ENCODE measurements around the gene DDX10.
"Not testable (repeated sequence)": the region's sequence is repeated elsewhere in the genome, so short reads cannot be mapped to it uniquely, and the experiment has no call there.

Gene DDX10

DNA sequence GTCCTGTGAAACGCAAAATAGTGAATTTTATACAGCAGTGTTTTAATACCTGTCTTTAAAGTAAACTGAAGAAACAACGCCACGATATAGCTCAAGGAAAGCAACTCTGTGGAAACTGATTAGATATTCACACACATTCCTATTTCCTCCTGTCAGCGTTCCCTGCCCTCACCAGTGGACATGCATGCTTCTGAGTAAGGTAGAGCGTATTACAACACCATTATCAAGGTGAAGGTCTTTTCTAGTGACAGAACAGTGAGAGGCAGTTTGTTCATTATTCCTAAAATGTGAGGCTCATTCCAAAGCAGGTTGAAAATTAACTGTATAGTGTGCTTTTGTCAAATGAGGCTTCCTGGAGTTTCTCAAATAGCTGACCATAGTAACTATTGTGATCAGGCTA is 153.1 kb downstream of the DDX10 start:
- no peak for DNase-seq (ENCODE audit: low read depth in 1 of 2, low spot score in 1 of 2)

DNA sequence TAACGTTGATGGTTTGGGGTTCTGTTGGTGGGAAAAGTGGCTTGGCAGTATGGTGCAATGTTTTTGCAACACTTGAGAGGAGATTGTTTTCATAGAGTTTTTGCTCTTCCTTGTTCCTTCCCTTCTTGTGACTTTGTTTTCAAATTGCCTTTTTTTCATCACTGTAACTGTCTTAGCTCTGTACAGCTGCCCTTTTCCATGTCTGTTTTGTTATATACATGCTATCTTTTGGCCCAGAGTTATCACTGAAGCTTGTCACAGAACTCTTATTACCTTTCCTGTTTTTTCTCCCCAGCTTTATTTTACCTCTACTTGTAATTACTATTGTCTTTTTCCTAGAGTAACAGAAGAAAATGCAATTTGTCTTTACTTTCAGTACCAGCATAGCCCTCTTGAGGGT is 154.1 kb downstream of the DDX10 start:
- DNase-seq (ENCODE audit: low read depth in 1 of 2, low spot score in 1 of 2): no peak

DNA sequence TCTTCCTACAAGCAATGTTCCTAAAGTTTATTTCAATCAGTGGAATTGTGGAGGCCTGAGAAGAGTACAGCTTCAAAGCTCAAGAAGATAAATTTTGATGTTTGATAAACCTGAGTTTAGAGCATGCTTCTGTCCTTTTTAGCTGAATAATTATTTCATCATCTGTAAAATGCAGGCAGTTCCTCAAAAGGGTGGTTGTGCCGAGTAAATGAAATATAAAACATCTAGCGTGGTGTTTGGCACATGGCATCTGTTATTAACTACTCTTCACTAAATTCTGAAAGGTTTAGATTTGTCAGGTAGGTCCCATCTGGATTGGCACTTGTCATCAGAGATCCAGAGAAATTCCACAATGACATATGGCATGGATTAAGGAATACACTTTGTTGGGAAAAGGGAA is 155.1 kb downstream of the DDX10 start:
- DNase-seq (ENCODE audit: low read depth in 1 of 2, low spot score in 1 of 2): no peak

DNA sequence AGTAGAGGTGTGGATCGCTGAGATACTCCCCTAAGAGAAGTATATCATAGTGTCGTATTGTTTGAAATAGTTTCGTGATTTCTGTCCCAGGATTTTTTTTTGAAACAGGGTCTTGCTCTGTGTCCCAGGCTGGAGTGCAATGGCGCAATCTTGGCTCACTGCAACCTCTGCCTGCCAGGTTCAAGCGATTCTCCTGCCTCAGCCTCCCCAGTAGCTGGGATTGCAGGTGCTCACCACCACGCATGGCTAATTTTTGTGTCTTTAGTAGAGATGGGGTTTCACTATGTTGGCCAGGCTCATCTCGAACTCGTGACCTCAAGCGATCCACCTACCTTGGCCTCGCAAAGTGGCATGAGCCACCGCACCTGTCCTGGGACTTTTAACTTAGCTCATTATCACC is 159.1 kb downstream of the DDX10 start:
- not testable (repeated sequence) for DNase-seq (ENCODE audit: low read depth in 1 of 2, low spot score in 1 of 2)

DNA sequence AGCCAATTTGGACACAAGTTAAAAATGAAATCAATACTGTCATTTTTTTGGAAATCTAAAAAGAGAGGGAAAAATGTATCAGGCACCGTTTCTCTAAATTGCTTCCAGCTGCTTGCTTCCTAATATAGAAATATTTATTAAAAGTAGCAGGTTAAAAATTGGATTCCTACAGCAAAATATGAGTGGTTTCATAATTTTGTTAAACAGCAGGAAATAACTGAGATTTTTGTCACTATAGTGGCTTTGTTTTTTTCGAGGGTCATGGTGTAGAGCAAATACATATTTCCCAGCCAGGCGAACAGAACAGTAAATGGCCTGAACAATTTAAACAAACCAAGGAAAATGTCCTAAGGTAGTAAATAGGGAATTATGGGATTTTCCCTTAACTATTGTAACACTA is 159.7 kb downstream of the DDX10 start:
- no peak for DNase-seq (ENCODE audit: low read depth in 1 of 2, low spot score in 1 of 2)

DNA sequence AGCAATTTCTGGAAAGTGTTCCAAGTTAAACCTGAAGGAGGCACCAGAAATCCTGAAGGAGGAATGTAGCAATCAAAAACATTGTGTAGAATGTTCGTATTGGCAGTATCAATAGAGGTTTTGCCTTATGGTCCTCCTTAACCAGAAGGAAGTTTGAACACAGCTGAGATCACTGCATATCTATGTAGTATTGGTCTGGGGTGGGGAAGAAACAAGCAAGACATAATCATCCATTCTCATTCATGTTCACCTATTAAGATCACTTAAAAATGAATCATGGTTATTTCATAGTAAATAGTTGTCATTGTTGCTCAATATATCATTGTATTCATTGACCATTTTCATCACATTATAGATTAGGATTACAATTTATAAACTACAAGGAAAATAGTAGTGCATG is 160.5 kb downstream of the DDX10 start:
- no peak for DNase-seq (ENCODE audit: low read depth in 1 of 2, low spot score in 1 of 2)

DNA sequence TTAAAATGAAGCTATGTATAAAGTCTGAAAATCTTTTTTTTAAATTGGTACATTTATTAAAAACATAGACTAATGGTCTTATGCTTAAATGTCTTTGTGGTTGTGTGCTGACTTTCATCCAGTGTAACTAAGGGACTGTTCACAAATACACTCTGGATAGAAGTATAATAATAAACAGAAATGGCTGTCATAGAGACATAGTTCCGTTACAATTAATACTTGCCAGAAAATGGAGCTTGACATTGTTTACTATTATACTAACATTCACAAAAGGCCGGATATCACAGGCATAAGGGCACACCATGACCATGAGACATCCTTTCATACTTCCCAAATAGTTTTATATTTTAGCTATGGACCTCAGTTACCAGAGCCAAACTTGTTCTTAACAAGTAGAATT is 161.3 kb downstream of the DDX10 start:
- DNase-seq (ENCODE audit: low read depth in 1 of 2, low spot score in 1 of 2): no peak

DNA sequence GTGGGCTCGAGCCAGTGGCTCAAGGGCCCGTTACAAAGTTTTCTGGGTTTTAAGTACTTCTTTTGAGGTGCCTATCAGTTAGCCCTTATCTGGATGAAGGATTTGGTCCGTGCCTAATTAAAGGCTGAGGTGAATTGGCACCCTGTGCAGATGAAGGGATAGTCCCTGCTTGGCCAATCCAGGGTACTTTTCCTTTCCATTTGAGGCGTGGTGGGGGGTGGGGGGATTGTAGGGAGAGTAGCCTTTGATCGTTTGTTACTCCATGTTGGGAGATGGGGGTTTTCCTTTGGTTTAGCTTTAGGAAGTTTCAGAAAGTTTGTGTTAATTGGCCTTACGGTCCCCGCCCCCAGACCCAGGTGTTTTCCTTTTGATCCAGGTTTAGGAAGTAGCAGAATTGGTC is 170.8 kb downstream of the DDX10 start:
- DNase-seq (ENCODE audit: low read depth in 1 of 2, low spot score in 1 of 2): no peak

DNA sequence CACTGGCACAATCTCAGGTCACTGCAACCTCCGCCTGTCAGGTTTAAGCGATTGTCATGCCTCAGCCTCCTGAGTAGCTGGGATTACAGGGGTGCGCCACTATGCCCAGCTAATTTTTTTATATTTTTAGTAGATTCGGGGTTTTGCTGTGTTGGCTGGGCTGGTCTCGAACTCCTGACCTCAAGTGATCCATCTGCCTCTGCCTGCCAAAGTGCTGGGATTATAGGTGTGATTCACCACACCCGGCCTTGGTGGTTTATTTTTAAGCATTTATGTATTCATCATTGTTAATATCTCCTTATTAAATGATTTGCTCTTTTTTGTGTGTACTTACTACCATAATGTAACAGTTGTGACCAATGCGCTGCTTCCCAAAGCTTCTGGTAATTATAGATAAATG is 171.7 kb downstream of the DDX10 start:
- no peak for DNase-seq (ENCODE audit: low read depth in 1 of 2, low spot score in 1 of 2)

DNA sequence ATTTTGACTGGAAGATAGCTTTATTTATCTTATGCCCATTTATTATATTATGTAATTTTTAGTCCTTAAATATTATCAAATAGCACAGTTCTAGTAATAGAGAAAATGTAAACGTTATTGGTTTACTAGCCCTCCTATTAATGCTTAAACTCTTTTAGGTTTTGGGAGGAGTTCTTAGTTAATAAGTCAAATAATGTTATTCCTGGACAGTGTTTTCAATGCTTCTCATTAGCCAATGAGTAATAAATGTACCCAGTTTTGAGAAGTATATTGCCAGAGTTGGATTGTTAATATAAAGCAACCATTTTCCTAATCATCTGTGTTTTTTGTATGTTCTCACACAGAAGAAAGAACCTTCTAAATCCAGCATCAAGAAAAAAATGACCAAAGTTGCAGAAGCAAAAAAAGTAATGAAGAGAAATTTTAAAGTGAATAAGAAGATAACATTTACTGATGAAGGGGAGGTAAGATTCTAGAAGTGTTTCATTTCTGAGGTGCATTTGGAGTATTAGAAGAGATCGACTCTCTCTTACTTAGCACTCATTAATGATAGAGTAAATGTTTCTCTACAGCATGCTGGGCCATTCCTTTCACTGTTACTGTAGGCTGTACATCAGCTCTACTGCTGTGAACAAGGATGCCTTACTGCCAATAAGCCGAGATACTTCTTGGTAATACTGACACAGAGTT is 173.4 kb downstream of the DDX10 start:
- DNase-seq (ENCODE audit: low read depth in 1 of 2, low spot score in 1 of 2): no peak

DNA sequence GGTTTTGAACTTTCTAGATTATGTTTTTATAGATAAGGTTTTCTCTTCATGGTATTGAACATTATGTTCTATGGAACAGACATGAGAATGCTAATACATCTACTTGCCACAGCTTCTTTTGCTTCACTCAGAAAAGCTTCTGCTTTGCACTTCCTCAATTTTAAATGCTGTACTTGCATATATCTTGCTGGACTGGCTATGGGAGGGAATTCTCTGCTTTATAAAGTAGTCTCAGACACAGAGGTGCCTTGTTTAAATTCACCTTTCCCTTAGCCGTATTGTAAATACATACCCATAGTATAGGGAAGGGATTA is 173.9 kb downstream of the DDX10 start:
- no peak for DNase-seq (ENCODE audit: low read depth in 1 of 2, low spot score in 1 of 2)

DNA sequence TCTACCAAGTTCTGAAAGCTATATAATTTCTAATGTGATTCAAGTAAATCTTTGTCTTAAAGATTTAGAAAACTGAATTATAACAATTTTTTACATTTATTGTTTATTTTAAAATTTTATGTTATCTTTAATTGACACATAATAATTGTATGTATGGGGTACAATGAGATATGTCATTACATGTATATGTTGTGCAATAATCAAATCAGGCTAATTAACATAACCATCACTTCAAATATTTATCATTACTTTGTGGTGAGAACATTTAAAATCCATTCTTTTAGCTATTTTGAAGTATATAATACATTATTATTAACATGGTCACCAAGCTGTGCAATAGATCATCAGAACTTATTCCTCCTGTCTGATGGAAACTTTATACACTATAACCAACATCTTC is 181.1 kb downstream of the DDX10 start:
- no peak for DNase-seq (ENCODE audit: low read depth in 1 of 2, low spot score in 1 of 2)

DNA sequence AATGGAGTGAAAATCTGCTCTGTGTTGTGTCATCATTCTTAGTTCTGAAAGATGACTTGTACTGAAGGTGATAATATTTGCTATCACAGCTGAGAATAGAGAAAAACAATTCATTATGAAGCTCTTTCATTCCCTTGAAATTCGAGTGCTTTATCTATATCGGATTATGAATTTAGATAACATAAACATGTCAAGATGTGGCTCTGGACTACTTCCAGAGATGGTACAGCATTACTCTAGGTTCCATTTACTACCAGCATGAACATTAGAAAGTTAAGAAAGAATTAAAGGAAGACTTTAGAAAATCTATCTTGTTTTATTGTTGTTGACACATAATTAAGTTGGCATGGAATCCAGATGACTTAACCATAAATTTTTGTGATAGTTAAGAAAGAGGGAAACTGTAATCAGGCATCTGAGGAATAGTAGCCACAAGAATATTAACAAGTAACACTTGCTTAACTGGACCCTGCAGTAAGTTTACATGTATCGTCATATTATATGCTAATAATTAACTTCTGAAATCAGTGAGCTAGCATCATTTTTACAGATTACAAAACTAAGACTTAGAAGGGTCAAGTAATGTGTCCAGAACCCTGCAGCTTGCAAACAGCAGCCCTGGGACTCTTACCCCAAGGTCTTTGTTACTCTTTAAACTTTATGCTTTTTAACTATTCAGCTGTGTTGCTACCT is 182.6 kb downstream of the DDX10 start:
- DNase-seq (ENCODE audit: low read depth in 1 of 2, low spot score in 1 of 2): no peak

DNA sequence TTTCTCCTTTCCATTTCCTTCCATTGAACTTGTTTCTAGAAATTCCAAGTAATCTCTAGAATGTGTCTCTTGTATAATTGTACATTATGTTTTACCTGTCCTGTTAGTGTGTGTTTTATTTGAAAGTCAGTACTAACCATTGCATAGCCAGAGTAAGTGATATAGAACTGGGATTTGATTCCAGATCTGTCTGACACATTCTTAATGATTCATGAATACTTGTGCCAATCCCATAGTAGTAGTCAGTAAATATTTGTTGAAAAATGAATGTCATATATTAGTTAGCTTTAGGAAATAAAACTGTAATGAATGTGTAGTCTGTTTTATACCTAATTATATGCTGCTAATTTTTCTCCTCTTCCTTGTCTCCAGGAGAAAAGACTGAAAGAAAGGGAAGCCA is 186.9 kb downstream of the DDX10 start:
- no peak for DNase-seq (ENCODE audit: low read depth in 1 of 2, low spot score in 1 of 2)

DNA sequence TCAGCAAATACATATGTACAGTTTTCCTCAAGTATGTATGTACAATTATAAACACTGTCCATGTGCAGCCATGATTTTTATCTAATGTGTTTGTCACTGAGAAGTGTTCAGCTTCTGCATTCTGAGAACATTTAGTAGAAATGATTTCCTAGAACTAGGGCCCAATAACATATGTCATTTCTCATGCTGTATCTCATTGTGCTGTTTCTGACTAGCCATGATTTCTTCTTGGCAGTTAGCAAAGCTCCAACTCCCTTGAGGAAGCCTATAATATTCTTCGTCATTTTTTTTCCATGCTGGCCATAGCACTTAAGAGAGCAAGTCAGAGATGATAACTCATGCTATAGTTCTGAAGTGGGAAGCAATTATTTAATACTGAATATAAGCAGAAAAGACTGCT is 187.8 kb downstream of the DDX10 start:
- DNase-seq (ENCODE audit: low read depth in 1 of 2, low spot score in 1 of 2): no peak

DNA sequence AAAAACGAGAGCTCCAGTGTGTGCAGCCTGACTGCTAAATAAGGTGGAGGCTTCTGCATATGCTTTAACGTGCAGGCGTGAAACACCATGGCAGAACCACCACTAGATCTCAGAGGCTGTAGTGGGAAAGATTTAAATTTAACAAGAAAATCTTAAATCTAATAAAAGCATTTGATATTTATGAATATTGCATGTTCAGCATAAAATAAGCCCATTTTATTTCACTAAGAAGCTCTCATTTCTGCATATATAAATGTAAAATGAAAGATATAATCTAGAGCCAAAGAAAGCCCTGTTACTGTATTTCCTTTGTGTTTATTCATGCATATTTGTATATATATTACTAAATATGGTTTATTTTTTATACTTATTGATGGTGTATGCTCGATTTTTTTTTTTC is 188.3 kb downstream of the DDX10 start:
- DNase-seq (ENCODE audit: low read depth in 1 of 2, low spot score in 1 of 2): no peak

DNA sequence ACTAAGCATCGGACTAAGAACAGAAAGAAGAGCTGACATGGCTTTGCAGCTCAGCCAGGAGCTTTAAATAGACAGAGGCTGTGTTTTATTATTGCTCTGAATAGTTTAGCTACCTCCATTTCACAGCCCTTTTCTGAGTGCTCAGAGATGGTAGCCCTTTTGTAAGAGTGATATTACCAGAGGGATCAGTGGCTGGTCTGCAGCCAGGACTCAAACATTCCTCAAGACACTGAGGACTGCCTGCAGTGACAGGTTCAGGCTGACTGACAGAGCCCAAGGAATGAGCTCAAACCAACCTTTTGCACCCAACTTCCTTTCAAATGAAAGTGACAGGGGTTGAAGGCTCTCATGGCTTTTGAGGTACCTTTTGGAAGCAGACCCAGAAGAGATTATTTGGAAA is 189.0 kb downstream of the DDX10 start:
- DNase-seq (ENCODE audit: low read depth in 1 of 2, low spot score in 1 of 2): no peak

DNA sequence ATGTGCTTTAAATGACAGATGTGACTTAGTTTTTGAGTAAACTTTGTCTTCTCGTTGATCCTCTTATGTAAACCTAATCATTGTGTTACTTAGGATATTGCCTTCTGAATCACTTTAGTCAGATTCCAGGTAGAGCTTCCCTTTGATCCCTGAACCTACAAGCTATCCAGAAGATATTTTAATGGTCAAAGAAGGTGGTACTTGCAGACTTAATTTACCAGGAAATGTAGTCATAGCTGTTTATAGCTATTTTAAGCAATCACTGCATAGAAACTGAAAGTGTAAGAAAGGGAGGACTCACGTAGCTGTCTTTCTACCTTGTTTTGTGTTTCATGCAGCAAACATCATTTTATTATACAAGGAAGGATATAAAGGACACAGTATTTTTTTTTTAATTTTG is 189.5 kb downstream of the DDX10 start:
- no peak for DNase-seq (ENCODE audit: low read depth in 1 of 2, low spot score in 1 of 2)

DNA sequence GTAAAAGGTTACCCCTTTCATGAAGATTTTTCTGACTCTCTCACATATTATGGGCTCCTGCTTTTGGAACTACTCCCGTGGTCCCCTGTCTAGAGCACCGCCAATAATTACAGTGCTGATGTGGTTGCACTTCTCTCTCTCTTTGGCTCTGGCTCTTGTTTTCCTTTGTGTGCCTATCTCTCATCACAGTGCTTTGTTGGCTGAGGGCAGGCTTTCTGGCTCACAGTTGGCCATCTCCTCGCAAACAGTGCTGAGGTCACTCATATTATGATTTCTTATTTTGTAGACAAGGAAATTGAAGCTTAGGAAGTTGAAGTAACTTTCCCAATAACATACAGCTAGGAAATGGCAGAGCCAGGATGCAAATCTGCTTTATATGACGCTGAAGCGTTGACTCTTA is 192.5 kb downstream of the DDX10 start:
- no peak for DNase-seq (ENCODE audit: low read depth in 1 of 2, low spot score in 1 of 2)

DNA sequence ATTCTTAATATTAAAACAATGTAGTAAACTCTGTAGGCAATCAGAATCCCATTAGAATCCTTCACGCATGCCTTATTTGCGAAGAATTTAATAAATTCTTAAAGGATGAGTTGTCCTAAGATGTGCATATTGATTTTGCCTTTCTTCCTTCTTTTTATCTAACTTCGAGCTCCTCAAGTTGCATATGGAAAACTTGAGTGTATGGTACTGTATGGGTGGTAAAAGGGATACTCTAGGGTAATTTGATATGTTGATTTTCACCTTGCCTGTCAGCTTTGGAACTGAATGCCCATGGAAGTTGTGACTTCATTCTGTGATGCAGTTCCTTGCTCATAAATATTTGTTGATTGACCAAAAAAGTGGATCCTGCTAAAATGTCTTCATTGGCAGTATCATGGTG is 193.8 kb downstream of the DDX10 start:
- no peak for DNase-seq (ENCODE audit: low read depth in 1 of 2, low spot score in 1 of 2)

DNA sequence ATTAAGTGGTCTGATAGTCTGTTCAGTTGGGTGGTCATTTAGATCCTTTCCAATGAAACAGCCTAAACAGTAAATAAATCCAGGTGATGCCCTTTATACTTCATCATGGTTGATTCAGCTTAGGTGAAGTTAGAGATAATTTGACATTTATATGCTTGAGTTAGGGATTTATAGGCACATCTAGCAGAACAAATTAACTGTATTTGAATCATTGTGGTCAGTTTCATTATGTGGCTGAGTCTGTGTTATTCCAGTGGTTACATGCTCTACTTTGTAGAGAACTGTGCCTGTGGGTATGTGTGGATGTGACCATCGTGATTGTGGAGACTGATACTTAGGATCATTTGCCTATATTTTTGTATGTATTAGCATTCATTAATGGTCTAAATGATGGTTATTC is 194.6 kb downstream of the DDX10 start:
- no peak for DNase-seq (ENCODE audit: low read depth in 1 of 2, low spot score in 1 of 2)

DNA sequence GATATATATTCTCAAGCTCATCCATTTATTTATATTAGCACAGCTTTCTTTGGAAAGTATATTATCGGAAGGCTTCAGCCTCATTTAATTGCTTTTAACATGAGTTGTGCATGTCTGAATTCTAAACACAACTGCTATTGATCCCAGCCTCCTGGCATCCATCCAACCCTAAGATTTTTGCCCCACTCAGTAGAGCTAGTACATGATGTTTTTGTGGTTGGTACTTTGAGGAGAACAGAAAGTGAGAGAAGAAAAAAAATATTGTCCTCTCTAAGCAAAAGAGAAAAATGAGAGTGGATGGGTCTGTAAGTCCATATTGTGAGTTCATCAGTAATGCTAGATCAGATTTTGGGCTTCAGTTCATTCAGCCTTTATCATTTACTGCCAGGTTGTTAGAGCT is 198.7 kb downstream of the DDX10 start:
- no peak for DNase-seq (ENCODE audit: low read depth in 1 of 2, low spot score in 1 of 2)

DNA sequence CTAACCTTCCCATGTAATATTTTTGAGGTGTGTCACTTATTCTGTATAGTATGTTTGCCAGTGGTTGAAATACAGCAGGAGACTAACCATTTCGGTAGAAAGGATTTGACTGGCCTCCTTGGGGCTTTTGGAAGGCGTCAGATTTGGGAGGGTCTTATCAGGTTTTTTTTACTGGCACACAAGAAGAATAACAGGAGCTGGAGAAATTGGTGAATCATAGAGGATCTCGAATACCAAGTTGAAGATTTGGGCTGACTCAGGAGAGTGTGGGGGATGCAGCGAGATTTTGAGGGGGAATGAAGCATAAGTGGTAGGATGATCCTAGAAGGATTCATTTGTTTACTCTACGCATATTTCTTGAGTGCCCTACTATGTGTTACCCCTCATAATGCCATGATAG is 200.5 kb downstream of the DDX10 start:
- DNase-seq (ENCODE audit: low read depth in 1 of 2, low spot score in 1 of 2): no peak

Measured in activated CD4-positive, alpha-beta T cell treated with anti-CD3 and anti-CD28 coated beads, Interleukin-2, amount 50 U/mL, for 24 hours (primary cell).